GM12801 (cell line): ENCODE data around the gene TBC1D32.

Experiments used
- TF ChIP-seq, protein P1 (sequence below): IDR thresholded peaks from one replicate; pipeline ENCODE4 v1.5.1; 2011; ENCODE audit warnings: control low read depth; ENCODE audit not compliant: insufficient read length; ENCODE audit errors: extremely low read depth

Gene TBC1D32

DNA sequence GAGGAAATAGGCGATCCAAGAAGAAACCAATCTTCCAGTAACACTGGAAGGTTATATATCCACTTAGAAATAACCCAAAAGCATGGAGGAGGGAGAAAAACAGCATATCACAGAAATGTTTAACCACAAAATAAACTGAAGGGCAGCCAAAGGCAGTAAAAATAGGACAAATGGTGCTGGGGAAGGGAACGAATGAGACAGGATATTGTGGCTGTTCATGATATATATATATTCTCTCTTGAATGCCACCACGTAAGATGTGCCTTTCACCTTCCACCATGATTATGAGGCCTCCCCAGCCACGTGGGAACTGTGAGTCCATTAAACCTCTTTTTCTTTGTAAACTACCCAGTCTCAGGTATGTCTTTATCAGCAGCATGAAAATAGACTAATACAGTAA is 162.4 kb downstream of the TBC1D32 start:
- TF ChIP-seq, protein P1, sequence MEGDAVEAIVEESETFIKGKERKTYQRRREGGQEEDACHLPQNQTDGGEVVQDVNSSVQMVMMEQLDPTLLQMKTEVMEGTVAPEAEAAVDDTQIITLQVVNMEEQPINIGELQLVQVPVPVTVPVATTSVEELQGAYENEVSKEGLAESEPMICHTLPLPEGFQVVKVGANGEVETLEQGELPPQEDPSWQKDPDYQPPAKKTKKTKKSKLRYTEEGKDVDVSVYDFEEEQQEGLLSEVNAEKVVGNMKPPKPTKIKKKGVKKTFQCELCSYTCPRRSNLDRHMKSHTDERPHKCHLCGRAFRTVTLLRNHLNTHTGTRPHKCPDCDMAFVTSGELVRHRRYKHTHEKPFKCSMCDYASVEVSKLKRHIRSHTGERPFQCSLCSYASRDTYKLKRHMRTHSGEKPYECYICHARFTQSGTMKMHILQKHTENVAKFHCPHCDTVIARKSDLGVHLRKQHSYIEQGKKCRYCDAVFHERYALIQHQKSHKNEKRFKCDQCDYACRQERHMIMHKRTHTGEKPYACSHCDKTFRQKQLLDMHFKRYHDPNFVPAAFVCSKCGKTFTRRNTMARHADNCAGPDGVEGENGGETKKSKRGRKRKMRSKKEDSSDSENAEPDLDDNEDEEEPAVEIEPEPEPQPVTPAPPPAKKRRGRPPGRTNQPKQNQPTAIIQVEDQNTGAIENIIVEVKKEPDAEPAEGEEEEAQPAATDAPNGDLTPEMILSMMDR: no peak

DNA sequence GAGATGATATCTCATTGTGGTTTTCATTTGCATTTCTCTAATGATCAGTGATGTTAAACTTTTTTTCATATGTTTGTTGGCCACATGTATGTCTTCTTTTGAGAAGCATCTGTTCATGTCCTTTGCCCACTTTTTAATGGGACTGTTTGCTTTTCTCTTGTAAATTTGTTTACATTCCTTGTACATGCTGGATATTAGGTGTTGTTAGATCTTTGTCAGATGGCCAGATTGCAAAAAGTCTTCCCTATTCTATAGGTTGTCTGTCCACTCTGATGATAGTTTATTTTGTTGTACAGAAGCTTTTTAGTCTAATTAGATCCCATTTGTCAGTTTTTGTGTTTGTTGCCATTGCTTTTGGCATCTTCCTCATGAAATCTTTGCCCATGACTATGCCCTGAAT is 172.4 kb downstream of the TBC1D32 start:
- TF ChIP-seq, protein P1: no peak

DNA sequence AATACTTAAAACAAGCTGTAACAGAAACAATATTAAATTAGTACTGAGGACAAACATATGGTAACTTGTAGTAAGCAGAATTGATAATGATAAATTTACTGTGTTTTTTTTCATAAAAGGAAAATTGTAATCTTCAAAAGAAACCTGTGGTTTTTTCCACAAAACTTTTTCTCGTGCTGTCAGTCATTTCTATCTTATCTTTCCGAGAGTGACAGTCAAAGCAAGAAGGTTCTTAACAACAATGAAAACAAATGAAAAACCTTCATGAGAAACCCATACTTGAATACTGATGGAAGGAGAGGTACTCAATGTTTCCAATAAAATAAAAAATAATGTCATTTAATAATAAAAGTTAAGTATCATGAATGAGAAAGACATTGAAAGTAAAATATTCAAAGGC is 174.0 kb downstream of the TBC1D32 start:
- TF ChIP-seq, protein P1: no peak

DNA sequence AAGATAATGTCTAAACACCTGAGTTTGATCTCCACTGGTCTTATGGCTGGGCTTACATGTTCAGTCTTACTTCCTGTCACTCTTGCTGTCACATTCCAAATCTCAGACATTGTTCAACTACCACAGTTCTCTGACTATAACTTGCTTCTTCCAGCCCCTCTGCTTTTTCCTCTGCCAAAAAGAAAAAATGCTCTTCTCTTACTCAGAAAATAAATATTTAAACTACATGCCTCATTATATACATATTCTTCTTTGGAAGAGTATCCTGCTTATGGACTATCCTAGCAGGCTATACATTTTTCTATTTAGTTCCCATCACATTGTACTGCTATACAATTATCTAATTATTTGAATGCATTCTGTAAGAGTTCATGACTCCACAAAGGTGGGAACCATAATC is 175.4 kb downstream of the TBC1D32 start:
- TF ChIP-seq, protein P1: no peak

DNA sequence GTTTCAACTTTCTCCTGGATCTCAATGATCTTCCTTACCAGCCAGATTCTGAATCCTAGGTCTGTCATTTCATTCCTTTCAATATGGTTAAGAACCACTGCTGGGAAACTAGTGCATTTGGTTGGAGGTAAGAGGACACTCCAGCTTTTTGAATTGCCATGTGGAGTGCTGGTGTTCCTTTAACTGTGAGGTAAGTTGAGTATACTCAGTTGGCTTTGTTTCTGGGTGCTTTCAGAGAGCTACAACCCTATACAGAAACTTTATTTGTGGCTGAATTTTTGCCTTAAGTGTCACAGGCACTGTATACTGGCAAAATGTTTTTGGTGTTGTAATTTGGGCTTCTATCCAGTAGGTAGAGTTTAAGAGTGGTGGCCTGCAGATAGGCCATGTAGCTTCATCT is 175.8 kb downstream of the TBC1D32 start:
- TF ChIP-seq, protein P1: no peak

DNA sequence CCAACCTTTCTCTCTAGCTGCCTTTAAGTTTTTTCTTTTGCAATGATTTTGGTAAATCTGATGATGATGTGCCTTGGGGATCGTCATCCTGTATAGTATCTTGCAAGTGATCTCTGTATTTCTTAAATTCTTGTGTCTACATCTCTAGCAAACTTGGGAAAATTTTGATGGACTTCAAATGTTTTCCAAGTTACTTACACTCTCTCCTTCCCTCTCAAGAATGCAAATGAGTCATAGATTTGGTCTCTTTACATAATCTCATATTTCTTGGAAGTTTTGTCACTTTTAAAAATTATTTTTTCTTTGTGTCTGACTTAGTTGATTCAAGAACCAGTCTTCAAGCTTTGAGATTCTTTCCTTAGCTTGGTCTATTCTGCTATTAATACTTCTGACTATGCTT is 176.4 kb downstream of the TBC1D32 start:
- TF ChIP-seq, protein P1: no peak

DNA sequence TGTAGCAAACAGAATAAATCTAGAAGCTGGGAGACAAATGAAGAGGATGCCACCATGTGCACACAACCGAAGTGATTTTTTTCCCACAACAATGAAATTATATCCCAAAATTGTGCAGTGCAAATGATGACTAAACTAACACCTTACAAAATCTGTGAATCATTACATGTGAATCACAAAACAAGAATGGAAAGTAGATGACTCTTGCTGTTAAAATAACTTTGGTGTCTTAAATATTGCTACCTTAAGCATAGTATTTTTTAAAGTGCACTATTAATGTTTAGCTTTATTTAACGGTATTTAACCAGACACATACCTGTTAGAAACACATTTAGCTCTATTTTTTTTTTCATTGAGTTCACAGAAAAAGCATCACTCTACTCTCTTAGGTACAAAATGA is 190.8 kb downstream of the TBC1D32 start:
- TF ChIP-seq, protein P1: no peak

DNA sequence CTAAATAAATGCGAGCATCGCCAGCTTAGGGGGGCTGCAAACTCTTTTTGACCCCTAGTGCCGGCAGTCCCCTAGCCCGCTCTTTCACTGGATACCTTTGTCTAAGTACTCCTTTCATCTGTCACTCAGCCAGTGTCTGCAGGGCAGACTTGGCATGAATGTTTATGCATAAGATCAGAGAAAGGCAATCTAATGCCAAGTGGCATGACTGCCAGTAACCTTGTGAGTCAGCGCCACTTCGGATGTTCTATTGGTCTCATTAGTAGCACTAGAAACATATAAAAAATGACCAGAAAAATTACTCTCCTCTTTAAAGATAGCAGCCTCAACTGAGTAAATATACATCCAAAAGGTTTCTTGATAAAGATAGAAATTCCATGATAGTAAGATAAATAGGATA is 192.2 kb downstream of the TBC1D32 start:
- TF ChIP-seq, protein P1: no peak
